ENCODE measurements around the gene CYP26A1.

- TF ChIP-seq, protein P1, sequence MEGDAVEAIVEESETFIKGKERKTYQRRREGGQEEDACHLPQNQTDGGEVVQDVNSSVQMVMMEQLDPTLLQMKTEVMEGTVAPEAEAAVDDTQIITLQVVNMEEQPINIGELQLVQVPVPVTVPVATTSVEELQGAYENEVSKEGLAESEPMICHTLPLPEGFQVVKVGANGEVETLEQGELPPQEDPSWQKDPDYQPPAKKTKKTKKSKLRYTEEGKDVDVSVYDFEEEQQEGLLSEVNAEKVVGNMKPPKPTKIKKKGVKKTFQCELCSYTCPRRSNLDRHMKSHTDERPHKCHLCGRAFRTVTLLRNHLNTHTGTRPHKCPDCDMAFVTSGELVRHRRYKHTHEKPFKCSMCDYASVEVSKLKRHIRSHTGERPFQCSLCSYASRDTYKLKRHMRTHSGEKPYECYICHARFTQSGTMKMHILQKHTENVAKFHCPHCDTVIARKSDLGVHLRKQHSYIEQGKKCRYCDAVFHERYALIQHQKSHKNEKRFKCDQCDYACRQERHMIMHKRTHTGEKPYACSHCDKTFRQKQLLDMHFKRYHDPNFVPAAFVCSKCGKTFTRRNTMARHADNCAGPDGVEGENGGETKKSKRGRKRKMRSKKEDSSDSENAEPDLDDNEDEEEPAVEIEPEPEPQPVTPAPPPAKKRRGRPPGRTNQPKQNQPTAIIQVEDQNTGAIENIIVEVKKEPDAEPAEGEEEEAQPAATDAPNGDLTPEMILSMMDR (conservative IDR thresholded peaks at IDR 0.05 in 1 of 2, IDR thresholded peaks at IDR 0.05 in 1 of 2; ENCODE audit: low read depth in 1 of 2, low read length in 2 of 2): no peak
- no peak for TF ChIP-seq EZH2 (IDR thresholded peaks at IDR 0.05; ENCODE audit: low read length, missing control alignments)
Observed at GRCh38 chr10:93032809-93033137, 40.9 kb upstream of the CYP26A1 start.

All from fibroblast of lung (primary cell).